OCI-LY1 (cell line): ENCODE data around the gene TOMM5.

ENCODE experiments used
- EZH2 ChIP-seq: fragments of 200-600 bp; sonication (generic), shearing (Covaris generic); IDR thresholded peaks from 2 replicates; pipeline ENCODE4 v1.8.0; 2017; ENCODE audit warnings: borderline replicate concordance, mixed run types, mild to moderate bottlenecking, antibody characterized with exemption, low read length, moderate library complexity, mixed read lengths
- TF ChIP-seq, protein P1 (sequence below): fragments of 200-600 bp; sonication (generic), shearing (Covaris generic); IDR thresholded peaks from 2 replicates; pipeline ENCODE4 v1.5.1; 2017; ENCODE audit warnings: mild to moderate bottlenecking, antibody characterized with exemption, low read length, moderate library complexity, mixed read lengths

- TF ChIP-seq, protein P1, sequence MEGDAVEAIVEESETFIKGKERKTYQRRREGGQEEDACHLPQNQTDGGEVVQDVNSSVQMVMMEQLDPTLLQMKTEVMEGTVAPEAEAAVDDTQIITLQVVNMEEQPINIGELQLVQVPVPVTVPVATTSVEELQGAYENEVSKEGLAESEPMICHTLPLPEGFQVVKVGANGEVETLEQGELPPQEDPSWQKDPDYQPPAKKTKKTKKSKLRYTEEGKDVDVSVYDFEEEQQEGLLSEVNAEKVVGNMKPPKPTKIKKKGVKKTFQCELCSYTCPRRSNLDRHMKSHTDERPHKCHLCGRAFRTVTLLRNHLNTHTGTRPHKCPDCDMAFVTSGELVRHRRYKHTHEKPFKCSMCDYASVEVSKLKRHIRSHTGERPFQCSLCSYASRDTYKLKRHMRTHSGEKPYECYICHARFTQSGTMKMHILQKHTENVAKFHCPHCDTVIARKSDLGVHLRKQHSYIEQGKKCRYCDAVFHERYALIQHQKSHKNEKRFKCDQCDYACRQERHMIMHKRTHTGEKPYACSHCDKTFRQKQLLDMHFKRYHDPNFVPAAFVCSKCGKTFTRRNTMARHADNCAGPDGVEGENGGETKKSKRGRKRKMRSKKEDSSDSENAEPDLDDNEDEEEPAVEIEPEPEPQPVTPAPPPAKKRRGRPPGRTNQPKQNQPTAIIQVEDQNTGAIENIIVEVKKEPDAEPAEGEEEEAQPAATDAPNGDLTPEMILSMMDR = no peak
- TF ChIP-seq EZH2 = no peak
Observed at GRCh38 chr9:37547328-37547878, 45.0 kb downstream of the TOMM5 start.
